GM12874 (cell line): Measurements from ENCODE around the gene KLF7.

Experiments used
- TF ChIP-seq, protein P1 (sequence below): IDR thresholded peaks from 2 replicates; pipeline ENCODE4 v1.5.1; 2011; ENCODE audit warnings: low read depth, mild to moderate bottlenecking, control low read depth, low read length, moderate library complexity; ENCODE audit not compliant: insufficient read depth

KLF7 gene

DNA sequence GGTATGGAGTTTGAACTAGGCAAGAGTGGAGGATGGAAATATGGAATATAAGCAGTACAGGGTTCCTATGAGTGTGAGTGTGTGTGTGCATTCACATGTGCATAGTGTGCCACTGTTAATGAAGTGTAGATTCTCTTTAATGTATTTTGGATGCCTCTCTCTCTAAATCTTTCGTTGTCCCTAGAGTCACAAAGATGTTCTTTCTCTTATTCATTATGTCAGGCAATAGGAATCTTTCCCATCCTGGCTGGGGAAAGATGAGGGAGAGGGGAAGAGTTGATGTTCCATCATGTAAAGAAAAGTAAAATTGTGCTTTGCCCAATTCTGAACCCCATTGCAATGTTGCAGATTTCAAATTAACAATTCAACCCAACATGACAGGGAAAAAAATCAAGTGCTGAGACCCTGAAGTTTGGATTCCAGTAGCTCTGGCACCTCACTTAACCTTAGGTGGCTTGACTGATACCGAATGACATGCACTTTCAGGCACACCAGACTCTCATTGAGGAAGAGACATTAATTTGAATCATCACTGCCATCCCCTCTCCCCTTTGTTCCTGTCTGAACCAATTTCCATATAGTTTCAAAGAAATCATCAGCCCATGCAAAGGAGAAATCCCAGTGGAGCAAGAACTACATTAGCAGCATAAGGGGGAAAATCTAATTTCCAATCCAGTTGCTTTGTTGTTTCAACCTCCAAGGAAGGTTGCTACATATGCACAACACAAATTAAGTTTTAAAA is 28.0 kb downstream of the KLF7 start:
- TF ChIP-seq, protein P1, sequence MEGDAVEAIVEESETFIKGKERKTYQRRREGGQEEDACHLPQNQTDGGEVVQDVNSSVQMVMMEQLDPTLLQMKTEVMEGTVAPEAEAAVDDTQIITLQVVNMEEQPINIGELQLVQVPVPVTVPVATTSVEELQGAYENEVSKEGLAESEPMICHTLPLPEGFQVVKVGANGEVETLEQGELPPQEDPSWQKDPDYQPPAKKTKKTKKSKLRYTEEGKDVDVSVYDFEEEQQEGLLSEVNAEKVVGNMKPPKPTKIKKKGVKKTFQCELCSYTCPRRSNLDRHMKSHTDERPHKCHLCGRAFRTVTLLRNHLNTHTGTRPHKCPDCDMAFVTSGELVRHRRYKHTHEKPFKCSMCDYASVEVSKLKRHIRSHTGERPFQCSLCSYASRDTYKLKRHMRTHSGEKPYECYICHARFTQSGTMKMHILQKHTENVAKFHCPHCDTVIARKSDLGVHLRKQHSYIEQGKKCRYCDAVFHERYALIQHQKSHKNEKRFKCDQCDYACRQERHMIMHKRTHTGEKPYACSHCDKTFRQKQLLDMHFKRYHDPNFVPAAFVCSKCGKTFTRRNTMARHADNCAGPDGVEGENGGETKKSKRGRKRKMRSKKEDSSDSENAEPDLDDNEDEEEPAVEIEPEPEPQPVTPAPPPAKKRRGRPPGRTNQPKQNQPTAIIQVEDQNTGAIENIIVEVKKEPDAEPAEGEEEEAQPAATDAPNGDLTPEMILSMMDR: no peak

DNA sequence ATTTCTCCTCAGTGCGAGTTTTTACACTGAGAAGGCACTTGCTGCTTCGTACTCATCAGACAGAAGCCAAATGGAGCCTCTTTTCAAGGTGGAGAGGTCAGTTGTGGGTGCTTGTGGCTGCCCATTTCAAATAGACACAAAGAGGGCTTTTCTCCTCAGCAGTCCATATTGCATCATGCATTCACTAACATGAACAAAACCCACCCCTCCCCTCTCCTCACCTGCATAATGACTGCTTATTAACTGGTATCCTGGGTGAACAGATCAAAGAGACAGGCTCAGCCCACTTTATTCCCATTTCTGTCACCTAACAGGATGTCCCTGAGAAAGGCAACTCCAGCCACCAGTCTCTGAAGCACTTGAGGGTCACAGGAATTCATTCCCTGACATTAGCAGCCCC is 28.9 kb downstream of the KLF7 start:
- TF ChIP-seq, protein P1: no peak

- TF ChIP-seq, protein P1: no peak
Observed at GRCh38 chr2:207135801-207136457, 29.8 kb downstream of the KLF7 start.

DNA sequence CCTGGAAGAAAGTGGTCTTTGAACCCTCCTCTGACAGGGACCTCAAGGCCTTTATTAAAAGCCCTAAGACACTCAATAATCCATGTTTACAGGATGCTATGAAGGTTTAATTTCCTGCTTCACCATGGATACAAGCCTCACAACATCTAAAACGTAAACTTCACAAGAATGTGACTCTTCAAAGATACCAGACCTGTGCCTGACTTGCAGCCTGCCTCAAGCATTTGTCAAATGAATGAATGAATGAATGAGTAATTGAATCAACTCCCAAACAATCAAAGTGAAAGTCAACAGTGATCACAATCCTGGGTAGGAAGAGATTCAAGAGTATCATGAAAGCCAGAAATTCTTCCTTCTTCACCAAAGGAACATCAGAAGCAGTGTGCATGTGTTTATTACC is 30.4 kb downstream of the KLF7 start:
- TF ChIP-seq, protein P1: no peak

- TF ChIP-seq, protein P1: no peak
Observed at GRCh38 chr2:207133820-207134519, 31.8 kb downstream of the KLF7 start.

- TF ChIP-seq, protein P1: no peak
Observed at GRCh38 chr2:207133458-207133819, 32.3 kb downstream of the KLF7 start.

GRCh38 chr2:207132019-207132418 is 33.7 kb downstream of the KLF7 start:
- TF ChIP-seq, protein P1: no peak
